Measurements from ENCODE around the gene CDS2. TPM values are rescaled to one million over a fixed set of nuclear protein-coding genes. Genes with fewer than 3 reads are reported as not detected.

CDS2 gene
- total RNA-seq, 1 experiment from 2014 or later = 22.2 TPM

GRCh38 chr20:5153612-5154542 is 27.1 kb downstream of the CDS2 start:
- DNase-seq (ENCODE audit: low spot score) = no peak

GRCh38 chr20:5154543-5154925 is 27.7 kb downstream of the CDS2 start:
- no peak for DNase-seq (ENCODE audit: low spot score)

DNA sequence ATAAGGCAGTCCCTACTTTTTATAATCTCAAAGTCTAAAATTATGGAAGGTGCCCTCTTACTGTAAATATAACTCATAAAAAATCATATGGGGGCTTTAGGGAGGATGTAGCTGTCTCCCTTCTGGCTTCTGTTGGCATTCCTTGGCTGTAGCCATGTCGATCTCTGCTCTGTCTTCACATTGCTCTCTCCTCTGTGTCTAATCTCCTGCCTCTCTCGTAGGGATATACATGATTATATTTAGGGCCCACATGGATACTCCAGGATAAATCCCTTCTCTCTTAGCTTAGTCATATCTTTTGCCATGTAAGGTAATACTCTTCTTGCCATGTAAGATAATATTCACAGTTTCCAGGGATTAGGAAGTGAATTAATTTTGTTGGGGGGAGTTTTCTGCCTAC is 28.6 kb downstream of the CDS2 start:
- DNase-seq (ENCODE audit: low spot score) = no peak

- DNase-seq (ENCODE audit: low spot score) = no peak
These were observed 30.1 kb downstream of the CDS2 start for GRCh38 chr20:5156675-5157448.

DNA sequence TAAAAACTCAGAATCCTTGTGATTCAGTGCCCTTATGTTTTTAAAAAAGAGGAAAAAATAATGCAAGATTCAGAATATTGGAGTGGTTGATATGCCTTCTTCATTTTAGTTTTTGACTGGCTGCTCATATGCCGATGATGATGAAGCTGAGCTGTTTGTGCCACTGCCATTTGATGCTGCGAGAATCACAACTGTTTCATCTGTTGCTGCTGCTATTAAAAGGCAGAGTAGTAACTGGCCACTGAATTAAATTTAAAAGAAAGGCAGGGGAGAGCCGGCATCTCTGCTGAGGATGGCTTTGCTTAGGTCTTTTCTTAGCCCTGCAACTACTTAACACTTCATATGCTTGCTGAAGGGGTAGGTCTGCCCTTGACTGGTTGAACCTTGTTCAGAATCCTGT is 33.1 kb downstream of the CDS2 start:
- DNase-seq (ENCODE audit: low spot score) = no peak

DNA sequence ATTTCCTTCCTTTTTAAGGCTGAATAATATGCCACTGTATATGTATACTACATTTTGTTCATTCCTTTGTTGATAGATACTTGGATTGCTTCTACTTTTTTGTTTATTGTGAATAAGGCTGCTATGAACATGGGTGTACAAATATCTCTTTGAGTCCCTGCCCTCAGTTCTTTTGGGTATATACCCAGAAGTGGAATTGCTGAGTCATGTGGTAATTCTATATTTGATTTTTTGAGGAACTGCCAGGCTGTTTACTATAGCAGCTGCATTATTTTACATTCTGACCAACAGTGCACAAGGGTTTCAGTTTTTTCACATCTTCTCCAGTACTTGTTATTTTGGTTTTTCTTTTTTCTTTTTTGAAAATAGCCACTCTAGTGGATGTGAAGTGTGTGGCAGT is 34.1 kb downstream of the CDS2 start:
- DNase-seq (ENCODE audit: low spot score) = no peak

- DNase-seq (ENCODE audit: low spot score) = no peak
These were observed 34.8 kb downstream of the CDS2 start for GRCh38 chr20:5161536-5162164.

GRCh38 chr20:5164645-5165625 is 38.1 kb downstream of the CDS2 start:
- DNase-seq (ENCODE audit: low spot score) = no peak

GRCh38 chr20:5168651-5169396 is 42.0 kb downstream of the CDS2 start:
- DNase-seq (ENCODE audit: low spot score) = peak; percentile 57

- DNase-seq (ENCODE audit: low spot score) = no peak
These were observed 43.5 kb downstream of the CDS2 start for GRCh38 chr20:5170341-5170740.

DNA sequence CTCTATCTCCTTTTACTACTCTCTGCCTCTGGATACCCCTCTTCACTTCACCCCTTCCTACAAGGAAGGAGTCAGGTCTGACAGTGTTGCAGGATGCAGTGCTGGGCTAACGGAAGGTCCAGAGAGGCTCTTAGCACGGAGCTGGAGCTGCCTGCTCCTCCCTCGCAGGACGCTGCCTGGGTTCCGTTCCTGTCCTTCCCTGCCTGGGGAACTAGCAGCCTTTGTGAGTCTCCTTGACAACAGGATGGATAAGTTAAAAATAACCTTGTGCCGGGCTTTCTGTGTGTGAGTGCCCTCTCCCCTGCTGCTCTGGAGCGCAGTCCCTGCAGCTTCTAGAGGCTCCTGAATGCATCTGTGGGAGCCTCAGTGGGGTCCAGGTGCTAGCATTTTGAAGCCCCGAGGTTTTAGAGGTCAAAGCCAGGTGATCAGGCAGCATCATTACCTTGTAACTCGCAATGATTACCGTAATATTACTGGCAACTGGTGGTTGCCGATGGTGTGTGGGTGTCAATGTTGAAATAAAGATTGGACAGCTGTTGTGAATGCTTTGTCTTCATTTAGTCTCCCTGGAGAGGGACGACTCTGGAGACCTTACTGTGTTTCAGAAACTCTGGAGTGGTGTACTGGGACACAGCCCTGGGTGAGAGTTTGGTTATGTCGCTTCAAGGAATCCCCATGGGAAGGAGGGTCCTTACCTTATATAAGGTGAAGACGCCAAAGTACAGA is 44.4 kb downstream of the CDS2 start:
- DNase-seq (ENCODE audit: low spot score) = no peak

DNA sequence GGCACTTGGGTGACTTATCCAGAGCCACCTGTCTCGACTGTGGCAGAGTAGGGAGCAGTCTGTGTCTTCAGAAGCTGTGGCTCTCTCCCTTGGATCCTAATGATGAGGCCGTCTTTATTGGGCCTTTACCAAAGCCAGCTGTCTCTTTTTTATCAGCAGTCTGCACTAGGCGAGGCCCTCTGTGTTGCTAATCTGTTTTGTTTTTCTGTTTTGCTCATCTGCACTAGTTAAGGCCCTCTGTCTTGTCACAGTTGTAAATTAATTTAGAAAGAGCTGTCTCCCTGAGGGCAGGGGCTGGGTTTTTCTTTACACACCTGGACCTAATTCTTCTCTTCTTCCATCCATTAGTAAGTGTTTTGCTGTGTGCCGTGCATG is 45.0 kb downstream of the CDS2 start:
- no peak for DNase-seq (ENCODE audit: low spot score)

DNA sequence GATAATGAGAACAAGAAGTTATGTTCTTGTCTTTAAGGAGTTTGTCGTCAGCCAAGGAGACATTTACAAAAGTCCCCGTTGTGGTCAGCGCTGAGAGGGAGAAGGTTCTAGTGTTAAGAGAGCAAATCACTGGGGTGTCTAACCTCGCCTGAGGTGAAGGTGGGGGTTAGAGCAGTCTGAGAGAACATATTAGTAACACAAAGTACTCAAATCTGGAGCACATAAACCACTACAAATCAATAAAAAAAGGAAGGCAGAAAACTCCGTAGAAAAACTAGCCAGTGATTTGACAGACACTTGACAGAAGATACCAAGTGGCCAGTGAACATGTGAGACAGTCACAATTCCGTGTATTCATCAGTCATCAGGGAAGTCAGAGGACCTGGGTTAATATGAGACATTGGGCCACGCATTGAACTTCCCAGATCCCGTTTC is 45.4 kb downstream of the CDS2 start:
- no peak for DNase-seq (ENCODE audit: low spot score)

DNA sequence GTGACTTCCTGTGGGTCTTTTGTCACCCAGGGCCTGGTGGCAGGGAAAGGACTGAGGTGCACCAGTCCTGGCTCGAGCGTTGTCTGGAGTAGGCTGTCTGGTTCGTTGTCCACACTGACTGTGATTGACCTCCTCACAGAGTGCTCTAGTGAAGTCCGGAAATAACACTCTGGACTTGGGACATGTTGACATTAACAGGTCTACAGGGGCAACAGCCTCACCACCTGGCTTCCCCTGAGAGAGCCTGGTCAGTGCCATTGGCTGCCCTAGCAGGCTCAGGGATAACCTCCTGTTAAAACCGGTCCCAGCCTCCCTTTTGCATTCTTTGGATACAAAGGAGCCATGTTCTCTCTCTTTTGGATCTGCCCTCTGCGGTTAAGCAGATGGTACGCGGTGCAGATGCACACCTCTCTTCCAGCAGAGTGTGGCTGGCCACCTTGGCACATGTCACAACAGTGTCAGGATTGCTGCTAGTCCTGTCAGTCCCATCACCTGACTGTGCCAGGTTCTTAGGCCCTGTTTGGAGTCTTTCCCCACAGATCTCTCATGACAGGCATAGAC is 46.2 kb downstream of the CDS2 start:
- DNase-seq (ENCODE audit: low spot score) = no peak

GRCh38 chr20:5173751-5174150 is 46.9 kb downstream of the CDS2 start:
- DNase-seq (ENCODE audit: low spot score) = no peak

GRCh38 chr20:5177071-5177470 is 50.3 kb downstream of the CDS2 start:
- DNase-seq (ENCODE audit: low spot score) = no peak

GRCh38 chr20:5178046-5178445 is 51.2 kb downstream of the CDS2 start:
- no peak for DNase-seq (ENCODE audit: low spot score)

DNA sequence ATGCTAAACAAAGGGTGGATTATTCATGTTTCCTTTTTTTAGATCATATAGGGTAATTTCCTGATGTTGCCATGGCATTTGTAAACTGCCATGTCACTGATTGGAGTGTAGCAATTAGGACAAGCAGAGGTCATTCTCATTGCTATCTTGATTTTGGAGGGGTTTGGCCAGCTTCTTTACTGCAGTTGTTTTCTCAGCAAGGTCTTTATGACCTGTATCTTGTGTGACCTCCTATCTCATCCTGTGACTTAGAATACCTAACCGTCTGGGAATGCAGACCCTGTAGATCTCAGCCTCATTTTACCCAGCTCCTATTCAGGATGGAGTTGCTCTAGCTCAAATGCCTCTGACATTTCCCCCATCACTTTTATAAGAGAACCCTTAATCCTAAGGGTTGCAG is 53.6 kb downstream of the CDS2 start:
- DNase-seq (ENCODE audit: low spot score) = no peak

DNA sequence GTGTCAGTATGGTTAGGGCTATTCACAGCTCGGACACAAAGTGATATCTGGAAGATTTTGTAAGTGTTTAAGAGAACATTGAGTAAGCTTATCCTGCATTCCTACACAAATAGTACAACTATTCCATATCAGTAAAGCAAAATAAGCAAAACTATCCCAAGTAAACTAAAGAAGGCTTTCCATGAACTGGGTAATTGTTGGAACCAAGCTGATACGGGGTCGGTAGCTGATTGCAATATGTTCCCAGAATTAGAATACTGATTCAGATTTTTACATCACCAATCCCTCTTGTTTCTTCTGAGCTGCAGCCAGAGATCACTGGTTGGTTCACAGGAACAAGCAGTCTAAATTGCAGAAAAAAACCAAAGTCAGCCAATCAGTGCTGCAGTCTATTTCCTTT is 54.1 kb downstream of the CDS2 start:
- no peak for DNase-seq (ENCODE audit: low spot score)

GRCh38 chr20:5181492-5181891 is 54.7 kb downstream of the CDS2 start:
- no peak for DNase-seq (ENCODE audit: low spot score)
